RWPE2 (cell line): ENCODE results near the gene ABCB1.

Experiments
- ATAC-seq: fragments of 200-7000 bp; cut with Tn5 transposase; 3 replicates; pipeline ENCODE4 v1.9.1; 2021; ENCODE audit warnings: low read depth
- DNase-seq: peaks from one replicate; pipeline ENCODE4 v3.0.0-alpha.2; 2020; ENCODE audit warnings: low spot score
- H3K27ac ChIP-seq: fragments of 450-650 bp; 2 replicates; pipeline ENCODE4 v1.5.1; 2017; ENCODE audit warnings: mild to moderate bottlenecking; ENCODE audit not compliant: poor library complexity, severe bottlenecking
- H3K27me3 ChIP-seq: fragments of 250-450 bp; sonication (Bioruptor Pico); 2 replicates; pipeline ENCODE4 v1.5.1; 2021; ENCODE audit warnings: mild to moderate bottlenecking, moderate library complexity; ENCODE audit not compliant: insufficient read depth, poor library complexity, severe bottlenecking
- H3K36me3 ChIP-seq: fragments of 250-450 bp; sonication (Bioruptor Pico); 2 replicates; pipeline ENCODE4 v1.5.1; 2020; ENCODE audit warnings: low read depth, mild to moderate bottlenecking, moderate library complexity
- H3K4me1 ChIP-seq: fragments of 250-450 bp; sonication (Bioruptor Pico); 2 replicates; pipeline ENCODE4 v1.5.1; 2021; ENCODE audit warnings: mild to moderate bottlenecking, moderate library complexity; ENCODE audit not compliant: insufficient read depth, poor library complexity, severe bottlenecking
- H3K4me3 ChIP-seq: fragments of 250-450 bp; sonication (Bioruptor Pico); 2 replicates; pipeline ENCODE4 v1.5.1; 2021; ENCODE audit warnings: mild to moderate bottlenecking, moderate library complexity; ENCODE audit not compliant: severe bottlenecking
- H3K9me3 ChIP-seq: fragments of 250-450 bp; sonication (Bioruptor Pico); 2 replicates; pipeline ENCODE4 v1.5.1; 2021; ENCODE audit warnings: mild to moderate bottlenecking, moderate library complexity; ENCODE audit not compliant: severe bottlenecking
- CTCF ChIP-seq: fragments of 450-650 bp; IDR thresholded peaks from one replicate; pipeline ENCODE4 v1.5.1; 2017; ENCODE audit warnings: mild to moderate bottlenecking, moderate library complexity; ENCODE audit not compliant: poor library complexity, severe bottlenecking

The ABCB1 gene

GRCh38 chr7:87600130-87601124, at the start of gene ABCB1:
TSS of gene ABCB1 (minus strand) at chr7:87600884. CDS start at chr7:87600184, 700 bp downstream.
- peaks cover 61% of the 10 kb centered on the region for H3K27me3 ChIP-seq
- no peaks in the 10 kb centered on the region for H3K4me1 ChIP-seq
- no peak within 1 kb of the TSS for H3K4me3 ChIP-seq
- H3K27ac ChIP-seq = no peak within 1 kb of the TSS
- H3K36me3 ChIP-seq = no peaks in the 10 kb centered on the region
- peak; percentile 52; the same call in 2 of the 3 replicates for ATAC-seq
- no peak for TF ChIP-seq CTCF
- H3K9me3 ChIP-seq = no peaks in the 10 kb centered on the region
- DNase-seq = no peak

- Histone ChIP-seq H3K27me3 (no peaks in the 10 kb centered on the region), H3K4me1 (no peaks in the 10 kb centered on the region), H3K9me3 (no peaks in the 10 kb centered on the region), H3K27ac (no peak overlapping the region), H3K4me3 (no peak overlapping the region), H3K36me3 (no peaks in the 10 kb centered on the region)
- no peak for TF ChIP-seq CTCF
- ATAC-seq = no peak
- no peak for DNase-seq
Observed at GRCh38 chr7:87648316-87648715, 47.6 kb upstream of the ABCB1 start.

GRCh38 chr7:87645446-87645845, 44.8 kb upstream of the ABCB1 start:
- H3K9me3 ChIP-seq = no peaks in the 10 kb centered on the region
- no peak overlapping the region for H3K4me3 ChIP-seq
- H3K27ac ChIP-seq = no peak overlapping the region
- DNase-seq = no peak
- H3K4me1 ChIP-seq = no peaks in the 10 kb centered on the region
- no peak for ATAC-seq
- TF ChIP-seq CTCF = no peak
- H3K27me3 ChIP-seq = no peaks in the 10 kb centered on the region
- no peaks in the 10 kb centered on the region for H3K36me3 ChIP-seq

GRCh38 chr7:87635921-87636320, 35.2 kb upstream of the ABCB1 start:
- Histone ChIP-seq H3K4me3 (no peak overlapping the region), H3K36me3 (no peaks in the 10 kb centered on the region), H3K27me3 (no peaks in the 10 kb centered on the region), H3K4me1 (no peaks in the 10 kb centered on the region), H3K27ac (no peak overlapping the region), H3K9me3 (no peaks in the 10 kb centered on the region)
- ATAC-seq (no peak), DNase-seq (no peak)
- no peak for TF ChIP-seq CTCF
